ENCODE results near the gene REXO5. TPM values are rescaled to one million over a fixed set of nuclear protein-coding genes. Genes with fewer than 3 reads are reported as not detected.
"Not testable (repeated sequence)": the region's sequence is repeated elsewhere in the genome, so short reads cannot be mapped to it uniquely, and the experiment has no call there.

Gene REXO5
- total RNA-seq, 1 donor from 2014 or later: 5.2 TPM

GRCh38 chr16:20857281-20857680 is 51.0 kb downstream of the REXO5 start:
- H3K9ac ChIP-seq (ENCODE audit: low read depth in 1 of 3, low read length in 3 of 3): no peak overlapping the region
- no peaks in the 10 kb centered on the region for H3K9me3 ChIP-seq (ENCODE audit: control insufficient read depth in 3 of 3, low read length in 3 of 3)
- H3K4me3 ChIP-seq (ENCODE audit: low read length in 3 of 3): no peak overlapping the region
- peaks cover 7 to 16% (median 13%) of the 10 kb centered on the region in 3 donors for H3K36me3 ChIP-seq (ENCODE audit: control insufficient read depth in 3 of 3, insufficient read depth in 3 of 3, low read length in 3 of 3)
- H3K27ac ChIP-seq (ENCODE audit: low read depth, low read length): no peak overlapping the region
- no peaks in the 10 kb centered on the region for H3K27me3 ChIP-seq (ENCODE audit: control insufficient read depth in 3 of 3, insufficient read depth in 3 of 3, low read length in 3 of 3)
- H3K4me1 ChIP-seq (ENCODE audit: control insufficient read depth in 3 of 3, insufficient read depth in 3 of 3, low read length in 3 of 3): peaks cover 16 to 28% (median 18%) of the 10 kb centered on the region in 3 donors

GRCh38 chr16:20859229-20859628 is 52.9 kb downstream of the REXO5 start:
- Histone ChIP-seq H3K27ac (ENCODE audit: low read depth, low read length) (no peak overlapping the region), H3K27me3 (ENCODE audit: control insufficient read depth in 3 of 3, insufficient read depth in 3 of 3, low read length in 3 of 3) (no peaks in the 10 kb centered on the region), H3K36me3 (ENCODE audit: control insufficient read depth in 3 of 3, insufficient read depth in 3 of 3, low read length in 3 of 3) (peaks cover 7 to 18% (median 14%) of the 10 kb centered on the region in 3 donors), H3K4me1 (ENCODE audit: control insufficient read depth in 3 of 3, insufficient read depth in 3 of 3, low read length in 3 of 3) (peaks cover 16 to 25% (median 22%) of the 10 kb centered on the region in 3 donors), H3K9me3 (ENCODE audit: control insufficient read depth in 3 of 3, low read length in 3 of 3) (no peaks in the 10 kb centered on the region), H3K9ac (ENCODE audit: low read depth in 1 of 3, low read length in 3 of 3) (no peak overlapping the region), H3K4me3 (ENCODE audit: low read length in 3 of 3) (no peak overlapping the region)

- no peaks in the 10 kb centered on the region for H3K9me3 ChIP-seq (ENCODE audit: control insufficient read depth in 3 of 3, low read length in 3 of 3)
These were observed 53.4 kb downstream of the REXO5 start for GRCh38 chr16:20859699-20860098.

DNA sequence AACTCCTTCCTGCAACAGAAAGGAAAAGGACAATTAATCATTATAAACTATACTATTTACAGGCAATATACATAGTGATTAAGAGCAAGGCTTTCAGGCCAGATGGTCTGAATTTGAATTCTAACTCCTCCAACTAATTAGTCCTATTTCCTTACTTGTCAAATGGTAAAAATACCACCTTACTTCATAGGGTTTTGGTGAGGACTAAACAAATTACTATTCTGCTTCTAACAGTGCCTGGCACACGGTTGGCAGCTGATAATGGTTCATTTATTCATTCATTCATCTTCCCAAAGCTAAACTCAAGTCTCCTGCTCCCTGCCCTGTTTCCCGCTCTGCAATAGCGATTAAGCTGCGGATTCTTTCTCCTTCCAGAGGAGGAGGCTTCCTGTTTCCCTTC is 54.0 kb downstream of the REXO5 start:
- Histone ChIP-seq H3K9me3 (ENCODE audit: control insufficient read depth in 3 of 3, low read length in 3 of 3) (no peaks in the 10 kb centered on the region), H3K36me3 (ENCODE audit: control insufficient read depth in 3 of 3, insufficient read depth in 3 of 3, low read length in 3 of 3) (peaks cover 5 to 18% (median 14%) of the 10 kb centered on the region in 3 donors), H3K4me1 (ENCODE audit: control insufficient read depth in 3 of 3, insufficient read depth in 3 of 3, low read length in 3 of 3) (peaks cover 16 to 25% (median 22%) of the 10 kb centered on the region in 3 donors), H3K27me3 (ENCODE audit: control insufficient read depth in 3 of 3, insufficient read depth in 3 of 3, low read length in 3 of 3) (no peaks in the 10 kb centered on the region), H3K4me3 (ENCODE audit: low read length in 3 of 3) (no peak overlapping the region), H3K27ac (ENCODE audit: low read depth, low read length) (no peak overlapping the region), H3K9ac (ENCODE audit: low read depth in 1 of 3, low read length in 3 of 3) (peak overlapping the region in 1 of 3 donors; percentile 14)

More at GRCh38 chr16:20859699-20860098, 53.4 kb downstream of the REXO5 start:
- peaks cover 7 to 18% (median 14%) of the 10 kb centered on the region in 3 donors for H3K36me3 ChIP-seq (ENCODE audit: control insufficient read depth in 3 of 3, insufficient read depth in 3 of 3, low read length in 3 of 3)
- no peak overlapping the region for H3K4me3 ChIP-seq (ENCODE audit: low read length in 3 of 3)
- no peak overlapping the region for H3K9ac ChIP-seq (ENCODE audit: low read depth in 1 of 3, low read length in 3 of 3)
- H3K4me1 ChIP-seq (ENCODE audit: control insufficient read depth in 3 of 3, insufficient read depth in 3 of 3, low read length in 3 of 3): peaks cover 16 to 25% (median 22%) of the 10 kb centered on the region in 3 donors
- H3K27me3 ChIP-seq (ENCODE audit: control insufficient read depth in 3 of 3, insufficient read depth in 3 of 3, low read length in 3 of 3): no peaks in the 10 kb centered on the region
- H3K27ac ChIP-seq (ENCODE audit: low read depth, low read length): no peak overlapping the region

DNA sequence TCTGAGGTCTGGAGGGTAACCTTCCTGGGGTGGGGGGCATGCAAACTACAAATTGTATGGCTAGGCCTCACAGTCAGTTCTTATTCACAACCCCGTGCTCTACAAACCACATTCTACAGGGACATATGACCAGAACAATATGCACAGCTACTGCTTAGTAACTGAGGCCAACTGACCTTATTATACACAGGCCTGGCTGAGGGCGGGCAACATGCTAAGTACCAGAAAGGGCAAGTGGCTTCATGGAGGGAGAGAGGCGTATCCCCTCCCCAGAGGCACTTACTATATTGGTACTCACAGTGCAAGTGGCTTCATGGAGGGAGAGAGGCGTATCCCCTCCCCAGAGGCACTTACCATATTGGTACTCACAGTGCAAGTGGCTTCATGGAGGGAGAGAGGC is 54.7 kb downstream of the REXO5 start:
- H3K4me1 ChIP-seq (ENCODE audit: control insufficient read depth in 3 of 3, insufficient read depth in 3 of 3, low read length in 3 of 3): peaks cover 20 to 31% (median 23%) of the 10 kb centered on the region in 3 donors
- not testable (repeated sequence) for H3K27me3 ChIP-seq (ENCODE audit: control insufficient read depth in 3 of 3, insufficient read depth in 3 of 3, low read length in 3 of 3); H3K27ac ChIP-seq (ENCODE audit: low read depth, low read length); H3K9me3 ChIP-seq (ENCODE audit: control insufficient read depth in 3 of 3, low read length in 3 of 3); H3K4me3 ChIP-seq (ENCODE audit: low read length in 3 of 3)
- peaks cover 5 to 18% (median 14%) of the 10 kb centered on the region in 3 donors for H3K36me3 ChIP-seq (ENCODE audit: control insufficient read depth in 3 of 3, insufficient read depth in 3 of 3, low read length in 3 of 3)
- peak overlapping the region in 1 of 3 donors; percentile 12 for H3K9ac ChIP-seq (ENCODE audit: low read depth in 1 of 3, low read length in 3 of 3)

GRCh38 chr16:20862162-20862960 is 56.0 kb downstream of the REXO5 start:
- Histone ChIP-seq H3K9ac (ENCODE audit: low read depth in 1 of 3, low read length in 3 of 3) (no peak overlapping the region), H3K4me1 (ENCODE audit: control insufficient read depth in 3 of 3, insufficient read depth in 3 of 3, low read length in 3 of 3) (peaks cover 33 to 45% (median 35%) of the 10 kb centered on the region in 3 donors), H3K9me3 (ENCODE audit: control insufficient read depth in 3 of 3, low read length in 3 of 3) (no peaks in the 10 kb centered on the region), H3K27me3 (ENCODE audit: control insufficient read depth in 3 of 3, insufficient read depth in 3 of 3, low read length in 3 of 3) (no peaks in the 10 kb centered on the region), H3K4me3 (ENCODE audit: low read length in 3 of 3) (no peak overlapping the region), H3K36me3 (ENCODE audit: control insufficient read depth in 3 of 3, insufficient read depth in 3 of 3, low read length in 3 of 3) (peaks cover 5 to 15% (median 7%) of the 10 kb centered on the region in 3 donors), H3K27ac (ENCODE audit: low read depth, low read length) (no peak overlapping the region)

- not testable (repeated sequence) for H3K27me3 ChIP-seq (ENCODE audit: control insufficient read depth in 3 of 3, insufficient read depth in 3 of 3, low read length in 3 of 3); H3K9me3 ChIP-seq (ENCODE audit: control insufficient read depth in 3 of 3, low read length in 3 of 3); H3K27ac ChIP-seq (ENCODE audit: low read depth, low read length); H3K9ac ChIP-seq (ENCODE audit: low read depth in 1 of 3, low read length in 3 of 3); H3K4me3 ChIP-seq (ENCODE audit: low read length in 3 of 3)
- Histone ChIP-seq H3K4me1 (ENCODE audit: control insufficient read depth in 3 of 3, insufficient read depth in 3 of 3, low read length in 3 of 3) (peaks cover 43 to 65% (median 50%) of the 10 kb centered on the region in 3 donors), H3K36me3 (ENCODE audit: control insufficient read depth in 3 of 3, insufficient read depth in 3 of 3, low read length in 3 of 3) (peaks cover 5 to 14% (median 7%) of the 10 kb centered on the region in 3 donors)
These were observed 58.0 kb downstream of the REXO5 start for GRCh38 chr16:20864376-20864775.

- Histone ChIP-seq H3K27ac (ENCODE audit: low read depth, low read length) (peak overlapping the region; percentile 22), H3K9me3 (ENCODE audit: control insufficient read depth in 3 of 3, low read length in 3 of 3) (no peaks in the 10 kb centered on the region), H3K27me3 (ENCODE audit: control insufficient read depth in 3 of 3, insufficient read depth in 3 of 3, low read length in 3 of 3) (no peaks in the 10 kb centered on the region), H3K4me1 (ENCODE audit: control insufficient read depth in 3 of 3, insufficient read depth in 3 of 3, low read length in 3 of 3) (peaks cover 42 to 64% (median 48%) of the 10 kb centered on the region in 3 donors), H3K4me3 (ENCODE audit: low read length in 3 of 3) (no peak overlapping the region), H3K9ac (ENCODE audit: low read depth in 1 of 3, low read length in 3 of 3) (no peak overlapping the region), H3K36me3 (ENCODE audit: control insufficient read depth in 3 of 3, insufficient read depth in 3 of 3, low read length in 3 of 3) (peaks cover 5 to 8% (median 7%) of the 10 kb centered on the region in 3 donors)
These were observed 59.2 kb downstream of the REXO5 start for GRCh38 chr16:20865420-20866131.

DNA sequence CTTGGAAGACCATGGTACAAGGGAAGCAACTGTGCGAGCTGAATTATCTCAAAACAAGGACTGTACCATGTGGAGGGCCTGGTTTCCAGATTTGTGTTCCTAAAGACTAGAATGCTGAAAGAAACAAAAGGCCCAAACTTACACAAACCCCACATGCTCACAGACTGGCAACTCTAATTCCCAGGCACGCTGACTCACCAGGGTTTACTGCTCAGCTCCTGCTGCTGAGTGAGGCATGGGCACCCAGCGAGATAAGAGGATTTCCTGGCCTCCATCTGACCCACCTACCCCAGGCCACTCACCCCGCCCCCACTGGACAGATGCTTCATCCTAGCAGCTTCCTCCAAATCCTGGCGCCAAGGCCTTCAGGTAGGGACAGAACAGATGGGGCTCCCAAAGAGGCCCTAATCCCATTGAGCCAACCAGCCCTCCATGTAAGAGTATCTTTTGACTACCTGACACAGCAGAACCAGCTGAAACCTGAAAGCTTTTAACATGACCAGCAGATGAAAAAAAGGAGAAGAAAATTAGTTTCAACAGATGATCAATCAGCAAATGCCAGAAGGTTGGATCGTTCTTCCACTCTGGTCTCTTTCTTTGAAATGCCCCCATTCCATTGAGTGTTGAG is 59.9 kb downstream of the REXO5 start:
- Histone ChIP-seq H3K27ac (ENCODE audit: low read depth, low read length) (peak overlapping the region; percentile 22), H3K4me1 (ENCODE audit: control insufficient read depth in 3 of 3, insufficient read depth in 3 of 3, low read length in 3 of 3) (peaks cover 43 to 64% (median 47%) of the 10 kb centered on the region in 3 donors), H3K4me3 (ENCODE audit: low read length in 3 of 3) (no peak overlapping the region), H3K9ac (ENCODE audit: low read depth in 1 of 3, low read length in 3 of 3) (no peak overlapping the region), H3K9me3 (ENCODE audit: control insufficient read depth in 3 of 3, low read length in 3 of 3) (no peaks in the 10 kb centered on the region), H3K27me3 (ENCODE audit: control insufficient read depth in 3 of 3, insufficient read depth in 3 of 3, low read length in 3 of 3) (no peaks in the 10 kb centered on the region), H3K36me3 (ENCODE audit: control insufficient read depth in 3 of 3, insufficient read depth in 3 of 3, low read length in 3 of 3) (peaks cover 2 to 8% (median 7%) of the 10 kb centered on the region in 3 donors)

Data from skeletal muscle tissue (tissue), 4 donors.